BJ (cell line): ENCODE data around the gene KCNJ1. TPM values are rescaled to one million over a fixed set of nuclear protein-coding genes. Genes with fewer than 3 reads are reported as not detected.
A peak's percentile ranks its signal among the peaks of the same experiment; 100 is the strongest.

Experiments
- CTCF ChIA-PET: fragments of 350-600 bp; formaldehyde crosslinking; extraction: SDS; loops from one replicate; lab custom pipeline; 2021; ENCODE audit warnings: antibody characterized with exemption, inconsistent platforms; lab: Yijun Ruan, JAX
- POLR2A ChIA-PET: fragments of 300-600 bp; sonication (Branson Sonifier 250); formaldehyde crosslinking; extraction: SDS; loops from one replicate; lab custom pipeline; 2021; ENCODE audit warnings: antibody characterized with exemption; lab: Charles Lee
- DNase-seq: peaks from one replicate; pipeline ENCODE4 v3.0.0-alpha.2; 2011; ENCODE audit warnings: low read depth
- H3K27me3 ChIP-seq: 2 replicates; pipeline ENCODE4 v1.6.0; 2011; ENCODE audit warnings: low read length; ENCODE audit not compliant: control insufficient read depth, insufficient read depth
- H3K36me3 ChIP-seq: 2 replicates; pipeline ENCODE4 v1.5.1; 2011; ENCODE audit warnings: low read length; ENCODE audit not compliant: control insufficient read depth, insufficient read depth
- H3K4me3 ChIP-seq: 2 replicates; pipeline ENCODE4 v1.5.1; 2011; ENCODE audit warnings: low read depth, mild to moderate bottlenecking, control low read depth, low read length
- CTCF ChIP-seq: IDR thresholded peaks from 2 replicates; pipeline ENCODE4 v1.5.1; 2011; ENCODE audit warnings: low read depth, mild to moderate bottlenecking, control low read depth, inconsistent platforms, low read length, moderate library complexity; ENCODE audit not compliant: insufficient read depth
- polyA plus RNA-seq: library from polyadenylated mRNA; depleted of rRNA; stranded (reverse); fragments of >200 nt; gene quantifications from 2 replicates; pipeline ENCODE4 v1.2.3, GENCODE V29; 2011

The KCNJ1 gene
- polyA plus RNA-seq, 1 experiment: not detected

GRCh38 chr11:128904656-128905344 lies 37.7 kb upstream of the KCNJ1 start:
- Histone ChIP-seq H3K36me3 (no peaks in the 10 kb centered on the region), H3K4me3 (peak overlapping the region; percentile 51), H3K27me3 (0 out of 2 replicates have a peak, but pooled peaks cover 2% of the 10 kb centered on the region)
- POLR2A ChIA-PET: interaction anchor here (0.7 kb wide), 1 partner anchor 35 kb away, joined by 10 read pairs; no protein-coding TSS in a partner anchor
- no peak for TF ChIP-seq CTCF
- no peak for DNase-seq
- CTCF ChIA-PET: interaction anchor here (0.9 to 6.5 kb wide), 7 partner anchors 13 to 427 kb away, joined by 3 to 48 read pairs (median 16); partner anchors contain the start of gene KCNJ5

- CTCF ChIA-PET: interaction anchor here (0.9 to 4.0 kb wide), 4 partner anchors 16 to 427 kb away, joined by 3 to 35 read pairs (median 11); no protein-coding TSS in a partner anchor
- Histone ChIP-seq H3K36me3 (no peaks in the 10 kb centered on the region), H3K4me3 (no peak overlapping the region), H3K27me3 (0 out of 2 replicates have a peak, but pooled peaks cover 2% of the 10 kb centered on the region)
- POLR2A ChIA-PET: no interaction called here
- TF ChIP-seq CTCF: no peak
- DNase-seq: no peak
Observed at GRCh38 chr11:128904303-128904655, 37.2 kb upstream of the KCNJ1 start.

- Histone ChIP-seq H3K36me3 (no peaks in the 10 kb centered on the region), H3K27me3 (0 out of 2 replicates have a peak, but pooled peaks cover 2% of the 10 kb centered on the region), H3K4me3 (no peak overlapping the region)
- DNase-seq: no peak
- ChIA-PET CTCF (interaction anchor here (0.8 to 4.0 kb wide), 7 partner anchors 8 to 428 kb away, joined by 3 to 35 read pairs (median 5); no protein-coding TSS in a partner anchor), POLR2A (interaction anchor here (0.5 kb wide), 1 partner anchor 210 kb away, joined by 5 read pairs; no protein-coding TSS in a partner anchor)
- no peak for TF ChIP-seq CTCF
Observed at GRCh38 chr11:128903248-128904061, 36.4 kb upstream of the KCNJ1 start.

- POLR2A ChIA-PET: no interaction called here
- no peak for TF ChIP-seq CTCF
- Histone ChIP-seq H3K4me3 (no peak overlapping the region), H3K27me3 (0 out of 2 replicates have a peak, but pooled peaks cover 2% of the 10 kb centered on the region), H3K36me3 (no peaks in the 10 kb centered on the region)
- DNase-seq: no peak
- CTCF ChIA-PET: interaction anchor here (0.8 to 4.0 kb wide), 5 partner anchors 9 to 54 kb away, joined by 3 to 35 read pairs (median 5); no protein-coding TSS in a partner anchor
Observed at GRCh38 chr11:128902515-128903066, 35.5 kb upstream of the KCNJ1 start.
